Prostate gland (tissue), 2 donors: ENCODE results near the gene PKM. TPM values are rescaled to one million over a fixed set of nuclear protein-coding genes. Genes with fewer than 3 reads are reported as not detected.
A peak's percentile ranks its signal among the peaks of the same experiment; 100 is the strongest.

Experiments
- DNase-seq: peaks from one replicate; pipeline ENCODE4 v3.0.0-alpha.2; 2019; ENCODE audit warnings: low spot score
- H3K27ac ChIP-seq, 2 donors: fragments of 200-600 bp; sonication (generic); 2 replicates each; pipeline ENCODE4 v1.5.1; 2017 to 2019
- H3K27me3 ChIP-seq: fragments of 200-600 bp; sonication (generic); replicated peaks from 2 replicates; pipeline ENCODE4 v1.5.1; 2019; ENCODE audit not compliant: insufficient read depth
- H3K36me3 ChIP-seq, 2 donors: fragments of 200-600 bp; sonication (generic); 1 replicate in 1 of 2; 2 replicates in 1 of 2; pipeline versions ENCODE4 v1.5.1 to v1.8.1; 2017 to 2019
- H3K4me1 ChIP-seq: fragments of 200-600 bp; sonication (generic); replicated peaks from 2 replicates; pipeline ENCODE4 v1.5.1; 2019
- H3K4me3 ChIP-seq, 2 donors: fragments of 200-600 bp; sonication (generic); 2 replicates each; pipeline ENCODE4 v1.5.1; 2017 to 2019
- H3K9me3 ChIP-seq: fragments of 200-600 bp; sonication (generic); 2 replicates; pipeline ENCODE4 v1.5.1; 2017
- POLR2A ChIP-seq: fragments of 450-650 bp; IDR thresholded peaks from one replicate; pipeline ENCODE4 v1.6.1; 2016; ENCODE audit warnings: antibody characterized with exemption, mild to moderate bottlenecking
- POLR2AphosphoS5 ChIP-seq: sonication (generic); formaldehyde crosslinking; IDR thresholded peaks from one replicate; pipeline ENCODE4 v1.6.1; 2017; ENCODE audit warnings: antibody characterized with exemption
- WGBS: methylation state at CpG from one replicate; pipeline ENCODE4 v1.1.5; 2018; 5-methylcytosine and 5-hydroxymethylcytosine counted together
- intact Hi-C: fragments of 100-400 bp; cut with DNase I; formaldehyde crosslinking; loops from one replicate; pipeline ENCODE4 v1.14.2; 2022
- total RNA-seq, 2 donors: library from RNA; depleted of rRNA; stranded (reverse); fragments of >200 nt; gene quantifications; one replicate each; pipeline ENCODE4 v1.1.0, GENCODE V29; 2016
- TF ChIP-seq, protein P1 (sequence below), 4 experiments: fragments of 200-600 bp in 2 of 4; fragments of 450-650 bp in 2 of 4; sonication (generic) in 2 of 4; IDR thresholded peaks; 1 replicate in 3 of 4; 2 replicates in 1 of 4; pipeline ENCODE4 v1.5.1; 2016 to 2019; ENCODE audit warnings: antibody characterized with exemption in 4 of 4, mild to moderate bottlenecking in 2 of 4, moderate library complexity in 2 of 4

The PKM gene
- total RNA-seq, 2 donors from 2014 or later, result 470 to 513 TPM

- Histone ChIP-seq H3K27me3 (no peaks in the 10 kb centered on the region), H3K9me3 (no peaks in the 10 kb centered on the region), H3K36me3 (no peaks in the 10 kb centered on the region), H3K4me3 (peak overlapping the region; percentile 74 to 95), H3K4me1 (peaks cover 19% of the 10 kb centered on the region), H3K27ac (peak overlapping the region; percentile 96 to 98)
- TF ChIP-seq, protein P1, sequence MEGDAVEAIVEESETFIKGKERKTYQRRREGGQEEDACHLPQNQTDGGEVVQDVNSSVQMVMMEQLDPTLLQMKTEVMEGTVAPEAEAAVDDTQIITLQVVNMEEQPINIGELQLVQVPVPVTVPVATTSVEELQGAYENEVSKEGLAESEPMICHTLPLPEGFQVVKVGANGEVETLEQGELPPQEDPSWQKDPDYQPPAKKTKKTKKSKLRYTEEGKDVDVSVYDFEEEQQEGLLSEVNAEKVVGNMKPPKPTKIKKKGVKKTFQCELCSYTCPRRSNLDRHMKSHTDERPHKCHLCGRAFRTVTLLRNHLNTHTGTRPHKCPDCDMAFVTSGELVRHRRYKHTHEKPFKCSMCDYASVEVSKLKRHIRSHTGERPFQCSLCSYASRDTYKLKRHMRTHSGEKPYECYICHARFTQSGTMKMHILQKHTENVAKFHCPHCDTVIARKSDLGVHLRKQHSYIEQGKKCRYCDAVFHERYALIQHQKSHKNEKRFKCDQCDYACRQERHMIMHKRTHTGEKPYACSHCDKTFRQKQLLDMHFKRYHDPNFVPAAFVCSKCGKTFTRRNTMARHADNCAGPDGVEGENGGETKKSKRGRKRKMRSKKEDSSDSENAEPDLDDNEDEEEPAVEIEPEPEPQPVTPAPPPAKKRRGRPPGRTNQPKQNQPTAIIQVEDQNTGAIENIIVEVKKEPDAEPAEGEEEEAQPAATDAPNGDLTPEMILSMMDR (IDR thresholded peaks at IDR 0.05), result peak in 1 of 4 experiments; percentile 10
- TF ChIP-seq POLR2A, result no peak
- TF ChIP-seq POLR2AphosphoS5, result peak; percentile 31
- 2% methylated on average over 16 of the region's 16 CpGs for WGBS
- intact Hi-C loops, result loop anchor here (5.0 kb wide), 2 partner anchors 35 to 40 kb away; partner anchors contain the start of genes GRAMD2A and PARP6
- DNase-seq, result peak; percentile 67
These were observed 966 bp upstream of the PKM start for GRCh38 chr15:72231833-72232478.

DNA sequence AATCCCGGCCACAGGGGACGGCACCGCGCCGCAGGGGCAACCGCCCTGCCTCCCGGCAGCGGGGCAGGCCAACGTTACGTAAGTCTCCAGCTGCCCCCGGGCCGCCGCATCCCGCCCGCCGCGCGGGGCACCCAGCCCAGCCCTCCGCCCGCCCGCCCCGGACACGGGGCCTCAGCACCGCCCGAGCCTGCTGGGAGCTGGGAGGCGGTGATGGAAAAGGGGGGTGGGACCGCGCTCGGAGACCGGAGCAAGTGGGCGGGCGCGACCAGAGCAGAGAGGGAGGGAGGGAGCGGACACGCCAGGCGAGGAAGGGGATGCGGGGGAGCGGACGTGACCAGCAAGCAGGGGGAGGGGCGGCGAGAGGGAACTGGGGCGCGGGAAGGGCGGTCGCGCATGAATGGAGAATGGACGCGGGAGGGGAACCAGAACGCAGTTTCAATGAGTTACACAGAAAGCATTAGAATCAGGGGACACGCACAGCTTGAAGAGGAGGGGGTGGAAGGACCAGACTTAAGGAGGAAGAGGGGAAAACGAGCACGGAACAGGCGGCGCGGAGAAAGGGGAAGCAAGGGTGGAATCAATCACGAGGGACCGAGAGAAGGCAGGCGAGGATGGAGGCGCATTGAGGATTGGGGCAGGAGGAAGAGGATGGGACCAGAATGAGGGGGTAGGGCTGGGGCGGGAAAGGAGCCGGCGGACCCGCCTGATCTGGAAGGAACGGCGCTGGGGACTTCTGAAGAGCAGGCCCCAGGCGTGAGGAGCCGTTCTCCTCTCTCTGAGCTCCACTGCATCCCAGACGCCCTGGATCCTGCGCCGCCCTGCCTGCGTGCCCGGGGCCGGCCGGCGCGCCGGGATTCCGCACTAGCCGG lies 559 bp downstream of the PKM start:
- DNase-seq, result peak; percentile 90
- peak overlapping the region; percentile 74 to 95 for H3K4me3 ChIP-seq
- H3K36me3 ChIP-seq, result no peaks in the 10 kb centered on the region
- no peaks in the 10 kb centered on the region for H3K9me3 ChIP-seq
- TF ChIP-seq POLR2AphosphoS5, result peak; percentile 78
- TF ChIP-seq POLR2A, result peak; percentile 83
- TF ChIP-seq, protein P1 (IDR thresholded peaks at IDR 0.05), result peak in 1 of 4 experiments; percentile 2
- WGBS, result under 1% methylated on average over 79 of the region's 79 CpGs
- H3K27ac ChIP-seq, result peak overlapping the region; percentile 96 to 98
- peaks cover 23% of the 10 kb centered on the region for H3K4me1 ChIP-seq
- intact Hi-C loops, result loop anchor here (5.0 kb wide), 2 partner anchors 33 to 42 kb away; partner anchors contain the start of genes GRAMD2A and PARP6
- H3K27me3 ChIP-seq, result no peaks in the 10 kb centered on the region

GRCh38 chr15:72229947-72230196 lies 1.1 kb downstream of the PKM start:
- TF ChIP-seq, protein P1 (IDR thresholded peaks at IDR 0.05), result peak in 1 of 4 experiments; percentile 26
- TF ChIP-seq POLR2A, result no peak
- peak overlapping the region; percentile 74 to 95 for H3K4me3 ChIP-seq
- WGBS, result under 1% methylated on average over 23 of the region's 29 CpGs
- no peaks in the 10 kb centered on the region for H3K9me3 ChIP-seq
- peak overlapping the region; percentile 96 to 98 for H3K27ac ChIP-seq
- H3K27me3 ChIP-seq, result no peaks in the 10 kb centered on the region
- peaks cover 23% of the 10 kb centered on the region for H3K4me1 ChIP-seq
- intact Hi-C loops, result loop anchor here (5.0 to 10.0 kb wide), 3 partner anchors 33 to 115 kb away; partner anchors contain the start of genes GRAMD2A, MYO9A, PARP6 and SENP8
- peak; percentile 23 for DNase-seq
- H3K36me3 ChIP-seq, result no peaks in the 10 kb centered on the region

GRCh38 chr15:72229076-72229946 lies 1.7 kb downstream of the PKM start:
- Histone ChIP-seq H3K27ac (peak overlapping the region; percentile 96 to 98), H3K36me3 (no peaks in the 10 kb centered on the region), H3K4me3 (peak overlapping the region; percentile 74 to 95), H3K27me3 (no peaks in the 10 kb centered on the region), H3K9me3 (no peaks in the 10 kb centered on the region), H3K4me1 (peaks cover 23% of the 10 kb centered on the region)
- WGBS, result 6% methylated on average over 25 of the region's 25 CpGs
- peak; percentile 69 for DNase-seq
- intact Hi-C loops, result loop anchor here (10.0 kb wide), 1 partner anchor 115 kb away; the partner anchor contains the start of genes MYO9A and SENP8
- TF ChIP-seq POLR2AphosphoS5, result peak; percentile 78
- TF ChIP-seq, protein P1 (IDR thresholded peaks at IDR 0.05), result no peak
- TF ChIP-seq POLR2A, result no peak
